ENCODE results near the gene OR5AL1. TPM values are rescaled to one million over a fixed set of nuclear protein-coding genes. Genes with fewer than 3 reads are reported as not detected.

The OR5AL1 gene
- total RNA-seq, 1 experiment from 2014 or later = not detected

GRCh38 chr11:56404393-56404792, 8.1 kb upstream of the OR5AL1 start:
- H3K4me3 Mint-ChIP-seq = no peak overlapping the region
- no peak for TF ChIP-seq ZBTB21 (CRISPR knock-in tag; IDR thresholded peaks at IDR 0.05; ENCODE audit: borderline replicate concordance)
- no peak for TF ChIP-seq RELA (CRISPR knock-in tag; IDR thresholded peaks at IDR 0.05; ENCODE audit: borderline replicate concordance)
- no peak for TF ChIP-seq CBFB (CRISPR knock-in tag; IDR thresholded peaks at IDR 0.05; ENCODE audit: low read depth)
- TF ChIP-seq FOXP1 (CRISPR knock-in tag; IDR thresholded peaks at IDR 0.05; ENCODE audit: borderline replicate concordance) = no peak
- TF ChIP-seq KAT7 (CRISPR knock-in tag; IDR thresholded peaks at IDR 0.05; ENCODE audit: borderline replicate concordance) = no peak
- TF ChIP-seq JUN (CRISPR knock-in tag; IDR thresholded peaks at IDR 0.05) = no peak
- ChIA-PET CTCF (no interaction called here), POLR2A (no interaction called here)
- no peak overlapping the region for H3K27ac Mint-ChIP-seq
- ATAC-seq (no peak), DNase-seq (ENCODE audit: low spot score) (no peak)
- no peaks in the 10 kb centered on the region; the same call in 1 of the 2 replicates for H3K27me3 Mint-ChIP-seq (ENCODE audit: low read depth)
- H3K9me3 Mint-ChIP-seq = peaks cover 45% of the 10 kb centered on the region
- H3K4me1 Mint-ChIP-seq = no peaks in the 10 kb centered on the region
- H3K36me3 Mint-ChIP-seq = peaks cover 5% of the 10 kb centered on the region

DNA sequence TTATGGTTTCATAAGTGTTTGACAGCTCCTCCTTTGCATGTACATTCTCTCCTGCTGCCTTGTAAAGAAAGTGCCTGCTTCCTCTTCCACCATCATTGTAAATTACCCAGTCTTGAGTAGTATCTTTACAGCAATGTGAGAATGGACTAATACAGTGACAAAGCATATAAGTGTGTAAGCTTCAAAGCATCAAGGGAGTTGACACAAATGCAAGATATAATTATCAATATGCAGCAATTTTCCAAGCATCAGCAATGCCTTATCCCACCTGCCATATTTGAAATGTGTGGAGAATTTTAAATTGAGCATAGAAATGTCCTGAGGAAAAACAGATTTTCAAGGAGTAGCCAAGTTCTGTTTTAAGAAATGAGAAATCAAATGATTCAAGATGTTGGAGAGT, 1.7 kb upstream of the OR5AL1 start:
- H3K4me1 Mint-ChIP-seq = no peaks in the 10 kb centered on the region
- ChIA-PET CTCF (no interaction called here), POLR2A (no interaction called here)
- TF ChIP-seq TCF7 (CRISPR knock-in tag; IDR thresholded peaks at IDR 0.05; ENCODE audit: low read depth) = no peak
- TF ChIP-seq, protein P1, sequence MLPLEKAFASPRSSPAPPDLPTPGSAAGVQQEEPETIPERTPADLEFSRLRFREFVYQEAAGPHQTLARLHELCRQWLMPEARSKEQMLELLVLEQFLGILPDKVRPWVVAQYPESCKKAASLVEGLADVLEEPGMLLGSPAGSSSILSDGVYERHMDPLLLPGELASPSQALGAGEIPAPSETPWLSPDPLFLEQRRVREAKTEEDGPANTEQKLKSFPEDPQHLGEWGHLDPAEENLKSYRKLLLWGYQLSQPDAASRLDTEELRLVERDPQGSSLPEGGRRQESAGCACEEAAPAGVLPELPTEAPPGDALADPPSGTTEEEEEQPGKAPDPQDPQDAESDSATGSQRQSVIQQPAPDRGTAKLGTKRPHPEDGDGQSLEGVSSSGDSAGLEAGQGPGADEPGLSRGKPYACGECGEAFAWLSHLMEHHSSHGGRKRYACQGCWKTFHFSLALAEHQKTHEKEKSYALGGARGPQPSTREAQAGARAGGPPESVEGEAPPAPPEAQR (CRISPR knock-in tag; IDR thresholded peaks at IDR 0.05) = no peak
- TF ChIP-seq, protein P2, sequence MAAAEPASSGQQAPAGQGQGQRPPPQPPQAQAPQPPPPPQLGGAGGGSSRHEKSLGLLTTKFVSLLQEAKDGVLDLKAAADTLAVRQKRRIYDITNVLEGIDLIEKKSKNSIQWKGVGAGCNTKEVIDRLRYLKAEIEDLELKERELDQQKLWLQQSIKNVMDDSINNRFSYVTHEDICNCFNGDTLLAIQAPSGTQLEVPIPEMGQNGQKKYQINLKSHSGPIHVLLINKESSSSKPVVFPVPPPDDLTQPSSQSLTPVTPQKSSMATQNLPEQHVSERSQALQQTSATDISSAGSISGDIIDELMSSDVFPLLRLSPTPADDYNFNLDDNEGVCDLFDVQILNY (CRISPR knock-in tag; IDR thresholded peaks at IDR 0.05) = no peak
- TF ChIP-seq OVOL2 (CRISPR knock-in tag; IDR thresholded peaks at IDR 0.05; ENCODE audit: borderline replicate concordance) = no peak
- ATAC-seq (no peak), DNase-seq (ENCODE audit: low spot score) (no peak)
- H3K36me3 Mint-ChIP-seq = no peaks in the 10 kb centered on the region; the same call in 1 of the 2 replicates
- no peaks in the 10 kb centered on the region for H3K27me3 Mint-ChIP-seq (ENCODE audit: low read depth)
- H3K27ac Mint-ChIP-seq = no peak overlapping the region
- H3K9me3 Mint-ChIP-seq = peaks cover 40% of the 10 kb centered on the region
- no peak overlapping the region for H3K4me3 Mint-ChIP-seq

- no peaks in the 10 kb centered on the region for H3K27me3 Mint-ChIP-seq (ENCODE audit: low read depth)
- peaks cover 8% of the 10 kb centered on the region for H3K9me3 Mint-ChIP-seq
- ChIA-PET CTCF (no interaction called here), POLR2A (no interaction called here)
- peaks cover 24% of the 10 kb centered on the region for H3K4me1 Mint-ChIP-seq
- ATAC-seq (no peak), DNase-seq (ENCODE audit: low spot score) (no peak)
- H3K36me3 Mint-ChIP-seq = no peaks in the 10 kb centered on the region
- no peak overlapping the region for H3K4me3 Mint-ChIP-seq
- no peak overlapping the region for H3K27ac Mint-ChIP-seq
- TF ChIP-seq NFYB (CRISPR knock-in tag; conservative IDR thresholded peaks at IDR 0.05; ENCODE audit: low read depth) (no peak), ZNF396 (CRISPR knock-in tag; IDR thresholded peaks at IDR 0.05; ENCODE audit: borderline replicate concordance) (no peak), E2F1 (CRISPR knock-in tag; IDR thresholded peaks at IDR 0.05) (no peak), RORB (CRISPR knock-in tag; IDR thresholded peaks at IDR 0.05) (no peak)
- TF ChIP-seq, protein P3, sequence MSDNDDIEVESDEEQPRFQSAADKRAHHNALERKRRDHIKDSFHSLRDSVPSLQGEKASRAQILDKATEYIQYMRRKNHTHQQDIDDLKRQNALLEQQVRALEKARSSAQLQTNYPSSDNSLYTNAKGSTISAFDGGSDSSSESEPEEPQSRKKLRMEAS (CRISPR knock-in tag; IDR thresholded peaks at IDR 0.05) = no peak
- TF ChIP-seq, protein P4, sequence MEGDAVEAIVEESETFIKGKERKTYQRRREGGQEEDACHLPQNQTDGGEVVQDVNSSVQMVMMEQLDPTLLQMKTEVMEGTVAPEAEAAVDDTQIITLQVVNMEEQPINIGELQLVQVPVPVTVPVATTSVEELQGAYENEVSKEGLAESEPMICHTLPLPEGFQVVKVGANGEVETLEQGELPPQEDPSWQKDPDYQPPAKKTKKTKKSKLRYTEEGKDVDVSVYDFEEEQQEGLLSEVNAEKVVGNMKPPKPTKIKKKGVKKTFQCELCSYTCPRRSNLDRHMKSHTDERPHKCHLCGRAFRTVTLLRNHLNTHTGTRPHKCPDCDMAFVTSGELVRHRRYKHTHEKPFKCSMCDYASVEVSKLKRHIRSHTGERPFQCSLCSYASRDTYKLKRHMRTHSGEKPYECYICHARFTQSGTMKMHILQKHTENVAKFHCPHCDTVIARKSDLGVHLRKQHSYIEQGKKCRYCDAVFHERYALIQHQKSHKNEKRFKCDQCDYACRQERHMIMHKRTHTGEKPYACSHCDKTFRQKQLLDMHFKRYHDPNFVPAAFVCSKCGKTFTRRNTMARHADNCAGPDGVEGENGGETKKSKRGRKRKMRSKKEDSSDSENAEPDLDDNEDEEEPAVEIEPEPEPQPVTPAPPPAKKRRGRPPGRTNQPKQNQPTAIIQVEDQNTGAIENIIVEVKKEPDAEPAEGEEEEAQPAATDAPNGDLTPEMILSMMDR (IDR thresholded peaks at IDR 0.05) = no peak
- TF ChIP-seq, protein P5, sequence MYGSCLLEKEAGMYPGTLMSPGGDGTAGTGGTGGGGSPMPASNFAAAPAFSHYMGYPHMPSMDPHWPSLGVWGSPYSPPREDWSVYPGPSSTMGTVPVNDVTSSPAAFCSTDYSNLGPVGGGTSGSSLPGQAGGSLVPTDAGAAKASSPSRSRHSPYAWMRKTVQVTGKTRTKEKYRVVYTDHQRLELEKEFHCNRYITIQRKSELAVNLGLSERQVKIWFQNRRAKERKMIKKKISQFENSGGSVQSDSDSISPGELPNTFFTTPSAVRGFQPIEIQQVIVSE (CRISPR knock-in tag; IDR thresholded peaks at IDR 0.05; ENCODE audit: borderline replicate concordance) = no peak
Observed at GRCh38 chr11:56453521-56453920, 41.0 kb downstream of the OR5AL1 start.

Measured in WTC11 (cell line).